Liver (tissue), 9 donors: ENCODE data around the gene POLR2L. TPM values are rescaled to one million over a fixed set of nuclear protein-coding genes. Genes with fewer than 3 reads are reported as not detected.

Experiments used
- DNase-seq: peaks from one replicate; pipeline ENCODE4 v3.0.0-alpha.2; 2017; ENCODE audit warnings: low spot score
- H3K27ac ChIP-seq, 2 donors: one replicate each; pipeline ENCODE4 v1.7.0; 2013; ENCODE audit warnings: inconsistent platforms in 2 of 2, low read length in 2 of 2, control low read depth in 1 of 2, low read depth in 1 of 2, mild to moderate bottlenecking in 1 of 2
- H3K27me3 ChIP-seq, 4 donors: one replicate each; pipeline versions ENCODE4 v1.6.1 to v1.7.0; 2013; ENCODE audit warnings: low read length in 3 of 4, inconsistent platforms in 1 of 4, mild to moderate bottlenecking in 1 of 4, moderate library complexity in 1 of 4; ENCODE audit not compliant: control insufficient read depth in 4 of 4, insufficient read depth in 4 of 4
- H3K36me3 ChIP-seq, 4 donors: one replicate each; pipeline versions ENCODE4 v1.6.1 to v1.7.0; 2013; ENCODE audit warnings: low read length in 3 of 4, mild to moderate bottlenecking in 3 of 4, low read depth in 1 of 4, moderate library complexity in 1 of 4; ENCODE audit not compliant: control insufficient read depth in 4 of 4, insufficient read depth in 3 of 4
- H3K4me1 ChIP-seq, 4 donors: one replicate each; pipeline versions ENCODE4 v1.6.1 to v1.7.0; 2013; ENCODE audit warnings: low read length in 3 of 4, mild to moderate bottlenecking in 3 of 4, moderate library complexity in 1 of 4; ENCODE audit not compliant: control insufficient read depth in 4 of 4, insufficient read depth in 4 of 4
- H3K4me3 ChIP-seq, 3 donors: one replicate each; pipeline versions ENCODE4 v1.6.1 to v1.7.0; 2013; ENCODE audit warnings: low read length in 3 of 3, control low read depth in 1 of 3, low read depth in 1 of 3, mild to moderate bottlenecking in 1 of 3
- H3K9ac ChIP-seq, 2 donors: one replicate each; pipeline ENCODE4 v1.7.0; 2013; ENCODE audit warnings: low read length in 2 of 2, mild to moderate bottlenecking in 2 of 2, moderate library complexity in 2 of 2, control low read depth in 1 of 2, low read depth in 1 of 2
- H3K9me3 ChIP-seq, 4 donors: one replicate each; pipeline versions ENCODE4 v1.6.1 to v1.7.0; 2013; ENCODE audit warnings: low read length in 3 of 4; ENCODE audit not compliant: control insufficient read depth in 4 of 4
- ATF3 ChIP-seq: IDR thresholded peaks from 2 replicates; pipeline ENCODE4 v1.6.1; 2016; ENCODE audit warnings: antibody characterized with exemption
- CTCF ChIP-seq: fragments of 150-350 bp; IDR thresholded peaks from 2 replicates; pipeline ENCODE4 v1.5.1; 2017; ENCODE audit warnings: improper control_type of control experiment, low read depth, low read length; ENCODE audit not compliant: missing input control
- EGR1 ChIP-seq, 2 donors: IDR thresholded peaks; 2 replicates each; pipeline ENCODE4 v1.6.1; 2016 to 2018; ENCODE audit warnings: antibody characterized with exemption in 2 of 2, low read depth in 2 of 2
- FOXA1 ChIP-seq: IDR thresholded peaks from 2 replicates; pipeline ENCODE4 v1.6.1; 2016; ENCODE audit warnings: antibody characterized with exemption
- FOXA2 ChIP-seq: IDR thresholded peaks from 2 replicates; pipeline ENCODE4 v1.6.1; 2016; ENCODE audit warnings: antibody characterized with exemption
- GABPA ChIP-seq, 2 donors: IDR thresholded peaks in 1 of 2; conservative IDR thresholded peaks in 1 of 2; 2 replicates each; pipeline ENCODE4 v1.6.1; 2016; ENCODE audit warnings: antibody characterized with exemption in 2 of 2, mild to moderate bottlenecking in 1 of 2, moderate library complexity in 1 of 2
- HNF4A ChIP-seq, 2 donors: conservative IDR thresholded peaks; 2 replicates each; pipeline ENCODE4 v1.6.1; 2016; ENCODE audit warnings: antibody characterized with exemption in 2 of 2, mild to moderate bottlenecking in 2 of 2
- HNF4G ChIP-seq: IDR thresholded peaks from 2 replicates; pipeline ENCODE4 v1.6.1; 2016; ENCODE audit warnings: antibody characterized with exemption
- JUND ChIP-seq, 2 donors: IDR thresholded peaks; 2 replicates each; pipeline ENCODE4 v1.6.1; 2016; ENCODE audit warnings: antibody characterized with exemption in 2 of 2
- MAX ChIP-seq: IDR thresholded peaks from 2 replicates; pipeline ENCODE4 v1.6.1; 2016; ENCODE audit warnings: antibody characterized with exemption
- NR2F2 ChIP-seq: IDR thresholded peaks from 2 replicates; pipeline ENCODE4 v1.6.1; 2016; ENCODE audit warnings: antibody characterized with exemption
- RAD21 ChIP-seq, 2 donors: IDR thresholded peaks; 2 replicates each; pipeline ENCODE4 v1.6.1; 2016; ENCODE audit warnings: antibody characterized with exemption in 2 of 2, mild to moderate bottlenecking in 2 of 2
- REST ChIP-seq: IDR thresholded peaks from 2 replicates; pipeline ENCODE4 v1.6.1; 2016; ENCODE audit warnings: antibody characterized with exemption, mild to moderate bottlenecking
- RXRA ChIP-seq, 2 donors: IDR thresholded peaks; 2 replicates each; pipeline ENCODE4 v1.6.1; 2017 to 2018; ENCODE audit warnings: antibody characterized with exemption in 2 of 2, mild to moderate bottlenecking in 1 of 2
- SP1 ChIP-seq: IDR thresholded peaks from 2 replicates; pipeline ENCODE4 v1.6.1; 2018; ENCODE audit warnings: antibody characterized with exemption, mild to moderate bottlenecking
- TAF1 ChIP-seq: conservative IDR thresholded peaks from 2 replicates; pipeline ENCODE4 v1.6.1; 2016; ENCODE audit warnings: antibody characterized with exemption, mild to moderate bottlenecking
- YY1 ChIP-seq: IDR thresholded peaks from 2 replicates; pipeline ENCODE4 v1.6.1; 2016; ENCODE audit warnings: antibody characterized with exemption, mild to moderate bottlenecking
- ZBTB33 ChIP-seq: IDR thresholded peaks from 2 replicates; pipeline ENCODE4 v1.6.1; 2016; ENCODE audit warnings: antibody characterized with exemption
- WGBS: extraction: QIAGEN DNeasy Blood & Tissue Kit; methylation state at CpG from one replicate; pipeline ENCODE4 v1.1.7; 2013; 5-methylcytosine and 5-hydroxymethylcytosine counted together
- polyA plus RNA-seq, 2 donors: library from polyadenylated mRNA; stranded (reverse) in 1 of 2; unstranded in 1 of 2; fragments of 200-250 nt in 1 of 2; fragments of >200 nt in 1 of 2; fragmentation: Nextera tagmentation in 1 of 2; extraction: Ambion mirVana in 1 of 2; gene quantifications; one replicate each; pipeline versions ENCODE4 v1.2.1 to v1.2.3, GENCODE V29; 2013 to 2015
- total RNA-seq, 2 donors: library from RNA; depleted of rRNA; stranded (reverse); fragments of >200 nt; gene quantifications; one replicate each; pipeline ENCODE4 v1.2.3, GENCODE V29; 2014
- donor health status: healthy.
- donor health status: healthy.
- donor health status: healthy.
- donor health status: healthy.
- donor health status: healthy.

POLR2L gene
- total and polyA plus RNA-seq, 4 donors = 28.1 to 230 (median 106) TPM

GRCh38 chr11:815675-816432 is 26.5 kb downstream of the POLR2L start:
- H3K4me1 ChIP-seq = peaks cover 4 to 27% (median 19%) of the 10 kb centered on the region in 4 donors
- H3K9me3 ChIP-seq = no peaks in the 10 kb centered on the region
- H3K27ac ChIP-seq = no peak overlapping the region
- 91% methylated on average over 11 of the region's 11 CpGs for WGBS
- TF ChIP-seq HNF4A (conservative IDR thresholded peaks at IDR 0.05) (no peak), JUND (IDR thresholded peaks at IDR 0.05) (no peak), FOXA2 (no peak), FOXA1 (no peak), RAD21 (IDR thresholded peaks at IDR 0.05) (no peak), ATF3 (no peak), HNF4G (no peak), SP1 (no peak), YY1 (no peak), EGR1 (IDR thresholded peaks at IDR 0.05; ENCODE audit: low read depth in 2 of 2) (no peak), RXRA (IDR thresholded peaks at IDR 0.05) (no peak), NR2F2 (no peak), MAX (no peak), REST (no peak), TAF1 (no peak), ZBTB33 (no peak), CTCF (no peak), GABPA (IDR thresholded peaks at IDR 0.05 in 1 of 2, conservative IDR thresholded peaks at IDR 0.05 in 1 of 2) (no peak)
- no peak for DNase-seq
- no peak overlapping the region for H3K9ac ChIP-seq
- H3K36me3 ChIP-seq = peaks cover 5 to 23% (median 19%) of the 10 kb centered on the region in 4 donors
- H3K27me3 ChIP-seq = no peaks in the 10 kb centered on the region
- no peak overlapping the region for H3K4me3 ChIP-seq
